ENCODE measurements around the gene PIP4K2A. TPM values are rescaled to one million over a fixed set of nuclear protein-coding genes. Genes with fewer than 3 reads are reported as not detected.

The PIP4K2A gene
- total and polyA plus RNA-seq, 2 donors (not counting 3 experiments of a cell fraction or from before 2014, with no cell fraction given) = 11.8 to 32.6 TPM

- Histone ChIP-seq H3K9me3 (replicated peaks; ENCODE audit: control insufficient read depth, insufficient read depth, low read length) (no peaks in the 10 kb centered on the region), H3K4me3 (replicated peaks in 1 of 3; ENCODE audit: insufficient read depth in 1 of 3, low read depth in 1 of 3, low read length in 3 of 3) (no peak overlapping the region), H3K27me3 (ENCODE audit: control insufficient read depth in 2 of 2, insufficient read depth in 2 of 2, low read length in 2 of 2) (no peaks in the 10 kb centered on the region), H2AFZ (ENCODE audit: low read depth, low read length) (no peak overlapping the region), H3K4me1 (ENCODE audit: control insufficient read depth, extremely low read depth, insufficient read depth, low read length) (no peaks in the 10 kb centered on the region), H3K9ac (replicated peaks; ENCODE audit: extremely low read depth, insufficient read depth, low read length) (no peak overlapping the region), H3K4me2 (ENCODE audit: insufficient read depth, low read length) (no peak overlapping the region), H3K36me3 (ENCODE audit: control insufficient read depth in 2 of 2, extremely low read depth in 1 of 2, insufficient read depth in 2 of 2, low read length in 2 of 2) (peaks cover 0 to 20% of the 10 kb centered on the region in 2 experiments), H3K9me1 (replicated peaks; ENCODE audit: control insufficient read depth, extremely low read depth, insufficient read depth, low read length) (no peaks in the 10 kb centered on the region), H4K20me1 (replicated peaks; ENCODE audit: control insufficient read depth, extremely low read depth, insufficient read depth, low read length) (no peaks in the 10 kb centered on the region), H3K27ac (ENCODE audit: insufficient read depth, low read depth, low read length) (no peak overlapping the region), H3K79me2 (ENCODE audit: control insufficient read depth, insufficient read depth, low read length) (no peaks in the 10 kb centered on the region)
- DNase-seq (ENCODE audit: low read depth, low spot score) (no peak), FAIRE-seq (no peak)
- intact Hi-C loops (cut with micrococcal nuclease) (loop anchor here (10.0 kb wide), 1 partner anchor 1297 kb away; no protein-coding TSS in a partner anchor), dilution Hi-C loops (cut with MboI; ENCODE audit: extremely low pct_ligation_motif_present, low sequenced_read_pairs) (no loop called here)
- CTCF ChIA-PET = interaction anchor here (1.0 kb wide), 1 partner anchor 10 kb away, joined by 3 read pairs; no protein-coding TSS in a partner anchor
- BruUV-seq (replicated peaks) = no TSS peak
- POLR2A ChIA-PET = no interaction called here
- TF ChIP-seq EZH2 (IDR thresholded peaks at IDR 0.05; ENCODE audit: borderline replicate concordance, low read depth, low read length, severe bottlenecking) (no peak), JUN (IDR thresholded peaks at IDR 0.05; ENCODE audit: borderline replicate concordance, insufficient read depth, insufficient read length, low read depth) (no peak), POLR2AphosphoS5 (IDR thresholded peaks at IDR 0.05; ENCODE audit: insufficient read depth, low read depth, low read length) (no peak), POLR2A (IDR thresholded peaks at IDR 0.05; ENCODE audit: low read depth, low read length) (no peak), CTCF (IDR thresholded peaks at IDR 0.05; ENCODE audit: extremely low read depth in 1 of 2, insufficient read depth in 1 of 2, low read depth in 1 of 2, low read length in 2 of 2) (no peak), MYC (IDR thresholded peaks at IDR 0.05; ENCODE audit: low read depth, low read length) (no peak), FOS (IDR thresholded peaks at IDR 0.05; ENCODE audit: borderline replicate concordance, insufficient read depth, low read length) (no peak), GATA2 (IDR thresholded peaks at IDR 0.05; ENCODE audit: insufficient read depth, insufficient read length, low read depth, low read length) (no peak)
Observed at GRCh38 chr10:22537810-22538209, 176.6 kb downstream of the PIP4K2A start.
